Germinal center (tissue), 1 donor: Measurements from ENCODE around the gene RABL2A.
"Not testable (repeated sequence)": the region's sequence is repeated elsewhere in the genome, so short reads cannot be mapped to it uniquely, and the experiment has no call there.

Source experiments
- DNase-seq: peaks from one replicate; pipeline ENCODE4 v3.0.0; 2012; ENCODE audit warnings: mixed read lengths, low spot score

RABL2A gene

DNA sequence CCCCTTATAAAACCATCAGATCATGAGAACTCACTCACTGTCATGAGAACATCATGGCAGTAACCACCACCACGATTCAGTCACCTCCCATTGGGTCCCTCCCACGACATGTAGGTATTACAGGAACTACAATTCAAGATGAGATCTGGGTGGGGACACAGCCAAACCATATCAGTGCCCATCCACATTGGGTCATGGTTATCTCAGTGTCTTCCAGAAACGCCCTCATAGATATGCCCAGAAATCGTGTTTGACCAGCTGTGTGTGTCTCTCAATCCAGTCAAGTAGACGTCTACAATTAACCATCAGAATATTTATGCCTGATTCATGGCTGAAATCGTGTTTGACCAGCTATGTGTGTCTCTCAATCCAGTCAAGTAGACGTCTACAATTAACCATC lies 17.2 kb upstream of the RABL2A start:
- not testable (repeated sequence) for DNase-seq

DNA sequence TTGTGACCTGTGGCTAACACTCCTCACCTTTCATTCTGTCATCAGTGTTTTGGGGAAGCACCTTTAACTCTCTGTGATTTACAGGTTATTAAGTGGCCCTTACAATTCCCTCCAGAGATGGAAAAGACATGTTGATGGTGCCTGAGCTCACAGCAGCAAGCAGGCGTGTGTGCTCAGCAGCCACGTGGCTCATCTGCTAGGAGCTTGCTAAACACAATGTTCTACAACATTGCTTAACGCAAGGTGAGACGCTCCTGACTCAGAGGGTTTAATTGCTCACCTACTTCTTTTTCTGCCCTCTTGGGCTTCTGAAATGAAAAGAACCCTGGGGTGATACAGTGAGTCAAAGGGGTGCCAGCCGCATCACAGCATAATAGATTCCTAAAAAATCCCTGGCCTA lies 6.1 kb upstream of the RABL2A start:
- not testable (repeated sequence) for DNase-seq

DNA sequence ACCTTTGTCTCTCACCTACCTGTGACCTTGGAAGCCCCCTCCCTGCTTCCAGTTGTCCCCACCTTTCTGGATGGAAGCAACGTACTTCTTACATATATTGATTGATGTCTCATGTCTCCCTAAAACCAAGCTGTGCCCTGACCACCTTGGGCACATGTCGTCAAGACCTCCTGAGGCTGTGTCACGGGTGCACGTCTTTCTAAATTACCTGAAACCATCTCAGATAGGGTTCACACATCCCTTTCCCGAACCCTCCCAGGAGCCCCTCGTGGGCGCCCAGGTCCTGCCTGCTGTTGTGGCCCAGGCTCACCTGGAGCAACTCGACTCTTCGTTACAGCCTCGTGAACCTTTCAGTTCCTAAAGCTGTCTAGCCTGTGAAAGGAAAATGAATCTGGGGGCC lies 1.2 kb upstream of the RABL2A start:
- not testable (repeated sequence) for DNase-seq

GRCh38 chr2:113632849-113633345 lies 5.8 kb downstream of the RABL2A start:
- not testable (repeated sequence) for DNase-seq

DNA sequence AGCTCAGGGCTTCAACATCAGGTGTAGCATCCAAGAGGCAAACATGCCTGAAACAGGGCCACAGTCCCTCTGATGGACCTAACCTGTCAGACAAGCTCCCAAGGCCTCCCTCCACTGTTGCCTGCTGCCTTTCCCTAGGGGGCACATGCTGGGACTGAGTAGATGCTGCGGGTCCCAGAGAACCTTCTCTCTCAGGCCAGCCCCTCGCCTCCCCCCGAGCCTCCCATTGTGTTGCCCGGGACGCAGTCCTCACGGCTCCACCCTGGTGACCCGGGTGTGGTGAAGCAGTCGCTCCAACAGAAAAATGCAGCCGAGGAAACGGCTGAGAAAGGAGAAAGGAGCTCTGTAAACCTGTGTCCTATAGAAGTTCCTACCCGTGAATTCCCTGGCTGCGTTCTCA lies 8.3 kb downstream of the RABL2A start:
- DNase-seq: not testable (repeated sequence)

DNA sequence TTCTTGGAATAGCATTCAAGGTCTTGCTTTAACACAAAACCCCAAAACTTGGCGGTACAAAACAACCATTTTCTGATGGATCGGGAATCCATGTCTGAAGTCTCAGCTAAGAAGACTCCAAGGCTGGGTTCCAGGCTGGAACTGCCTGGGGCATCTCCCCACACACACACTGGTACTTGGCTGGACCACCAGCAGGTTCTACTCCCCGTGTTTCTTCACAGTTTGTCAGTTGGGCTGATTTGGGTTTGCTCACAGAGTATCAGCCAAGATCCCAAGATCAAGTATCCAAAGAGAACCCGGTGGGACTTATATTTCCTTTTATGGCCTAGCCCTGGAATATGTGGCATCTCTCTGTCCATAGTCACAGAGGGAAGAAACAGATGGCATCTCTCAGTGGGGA lies 9.2 kb downstream of the RABL2A start:
- DNase-seq: not testable (repeated sequence)

DNA sequence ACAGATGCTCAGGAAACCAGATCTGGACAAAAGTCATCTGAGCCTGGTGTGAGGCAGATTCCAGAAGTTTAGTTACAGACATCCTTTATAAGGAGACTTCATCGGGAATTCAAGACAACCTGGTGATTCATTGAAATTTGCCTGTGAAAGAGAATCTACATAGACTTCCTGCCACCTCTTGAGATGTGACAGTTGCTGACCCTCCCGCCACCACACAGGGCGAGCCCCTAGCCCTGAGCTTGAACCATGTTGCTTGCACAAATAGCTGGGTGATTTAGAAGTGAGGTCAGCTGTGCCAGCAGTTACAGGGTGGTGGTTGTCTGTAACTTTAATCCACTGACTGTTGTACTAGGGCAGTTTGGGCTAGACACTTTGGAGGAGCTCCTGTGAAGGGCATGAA lies 11.0 kb downstream of the RABL2A start:
- DNase-seq: not testable (repeated sequence)

DNA sequence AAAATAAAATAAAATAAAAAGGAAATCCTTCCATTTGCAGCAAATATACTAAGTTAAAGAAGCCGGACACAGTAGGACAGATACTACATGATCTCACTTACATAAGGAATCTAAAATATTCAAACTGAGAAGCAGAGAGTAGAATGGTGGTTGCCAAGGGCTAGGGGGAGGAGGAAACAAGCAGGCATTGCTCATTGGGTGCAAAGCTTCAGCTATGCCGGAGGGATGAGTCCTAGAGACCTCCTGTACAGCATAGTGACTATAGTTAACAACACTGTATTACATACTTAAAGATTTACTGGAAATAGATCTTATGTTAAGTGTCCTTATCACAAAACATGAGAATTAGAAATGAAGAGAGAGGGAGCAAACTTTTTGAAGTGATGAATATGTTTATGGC lies 19.2 kb downstream of the RABL2A start:
- DNase-seq: not testable (repeated sequence)

DNA sequence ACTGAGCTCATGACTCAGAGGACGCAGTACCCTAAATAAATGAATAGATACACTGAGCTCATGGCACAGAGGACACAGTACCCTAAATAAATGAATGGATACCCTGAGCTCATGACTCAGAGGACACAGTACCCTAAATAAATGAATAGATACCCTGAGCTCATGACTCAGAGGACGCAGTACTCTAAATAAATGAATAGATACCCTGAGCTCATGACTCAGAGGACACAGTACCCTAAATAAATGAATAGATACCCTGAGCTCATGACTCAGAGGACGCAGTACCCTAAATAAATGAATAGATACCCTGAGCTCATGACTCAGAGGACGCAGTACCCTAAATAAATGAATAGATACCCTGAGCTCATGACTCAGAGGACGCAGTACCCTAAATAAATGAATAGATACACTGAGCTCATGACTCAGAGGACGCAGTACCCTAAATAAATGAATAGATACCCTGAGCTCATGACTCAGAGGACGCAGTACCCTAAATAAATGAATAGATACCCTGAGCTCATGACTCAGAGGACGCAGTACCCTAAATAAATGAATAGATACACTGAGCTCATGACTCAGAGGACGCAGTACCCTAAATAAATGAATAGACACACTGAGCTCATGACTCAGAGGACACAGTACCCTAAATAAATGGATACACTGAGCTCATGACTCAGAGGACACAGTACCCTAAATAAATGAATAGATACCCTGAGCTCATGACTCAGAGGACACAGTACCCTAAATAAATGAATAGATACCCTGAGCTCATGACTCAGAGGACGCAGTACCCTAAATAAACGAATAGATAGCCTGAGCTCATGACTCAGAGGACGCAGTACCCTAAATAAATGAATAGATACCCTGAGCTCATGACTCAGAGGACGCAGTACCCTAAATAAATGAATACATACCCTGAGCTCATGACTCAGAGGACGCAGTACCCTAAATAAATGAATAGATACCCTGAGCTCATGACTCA lies 24.1 kb downstream of the RABL2A start:
- not testable (repeated sequence) for DNase-seq

DNA sequence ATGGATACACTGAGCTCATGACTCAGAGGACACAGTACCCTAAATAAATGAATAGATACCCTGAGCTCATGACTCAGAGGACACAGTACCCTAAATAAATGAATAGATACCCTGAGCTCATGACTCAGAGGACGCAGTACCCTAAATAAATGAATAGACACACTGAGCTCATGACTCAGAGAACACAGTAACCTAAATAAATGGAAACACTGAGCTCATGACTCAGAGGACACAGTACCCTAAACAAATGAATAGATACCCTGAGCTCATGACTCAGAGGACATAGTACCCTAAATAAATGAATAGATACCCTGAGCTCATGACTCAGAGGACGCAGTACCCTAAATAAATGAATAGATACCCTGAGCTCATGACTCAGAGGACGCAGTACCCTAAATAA lies 25.5 kb downstream of the RABL2A start:
- DNase-seq: not testable (repeated sequence)

DNA sequence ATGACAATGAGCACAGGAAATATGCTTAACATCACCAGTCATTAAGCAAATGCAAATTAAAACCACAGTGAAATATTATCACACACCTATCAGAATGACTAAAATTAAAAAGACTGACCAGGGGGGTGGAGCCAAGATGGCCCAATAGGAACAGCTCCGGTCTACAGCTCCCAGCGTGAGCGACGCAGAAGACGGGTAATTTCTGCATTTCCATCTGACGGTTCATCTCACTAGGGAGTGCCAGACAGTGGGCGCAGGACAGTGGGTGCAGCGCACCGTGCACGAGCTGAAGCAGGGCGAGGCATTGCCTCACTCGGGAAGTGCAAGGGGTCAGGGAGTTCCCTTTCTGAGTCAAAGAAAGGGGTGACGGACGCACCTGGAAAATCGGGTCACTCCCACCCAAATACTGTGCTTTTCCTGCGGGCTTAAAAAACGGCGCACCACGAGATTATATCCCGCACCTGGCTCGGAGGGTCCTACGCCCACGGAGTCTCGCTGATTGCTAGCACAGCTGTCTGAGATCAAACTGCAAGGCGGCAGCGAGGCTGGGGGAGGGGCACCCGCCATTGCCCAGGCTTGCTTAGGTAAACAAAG lies 29.1 kb downstream of the RABL2A start:
- peak; percentile 9 for DNase-seq

DNA sequence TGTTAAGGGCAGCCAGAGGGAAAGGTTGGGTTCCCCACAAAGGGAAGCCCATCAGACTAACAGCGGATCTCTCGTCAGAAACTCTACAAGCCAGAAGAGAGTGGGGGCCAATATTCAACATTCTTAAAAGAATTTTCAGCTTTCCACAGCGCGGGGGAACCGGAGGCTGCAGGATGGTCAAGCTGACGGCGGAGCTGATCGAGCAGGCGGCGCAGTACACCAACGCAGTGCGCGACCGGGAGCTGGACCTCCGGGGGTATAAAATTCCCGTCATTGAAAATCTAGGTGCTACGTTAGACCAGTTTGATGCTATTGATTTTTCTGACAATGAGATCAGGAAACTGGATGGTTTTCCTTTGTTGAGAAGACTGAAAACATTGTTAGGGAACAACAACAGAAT lies 30.7 kb downstream of the RABL2A start:
- DNase-seq: not testable (repeated sequence)

- not testable (repeated sequence) for DNase-seq
Measured at GRCh38 chr2:113663285-113664060, 36.4 kb downstream of the RABL2A start.

- not testable (repeated sequence) for DNase-seq
Measured at GRCh38 chr2:113664761-113665533, 37.9 kb downstream of the RABL2A start.

DNA sequence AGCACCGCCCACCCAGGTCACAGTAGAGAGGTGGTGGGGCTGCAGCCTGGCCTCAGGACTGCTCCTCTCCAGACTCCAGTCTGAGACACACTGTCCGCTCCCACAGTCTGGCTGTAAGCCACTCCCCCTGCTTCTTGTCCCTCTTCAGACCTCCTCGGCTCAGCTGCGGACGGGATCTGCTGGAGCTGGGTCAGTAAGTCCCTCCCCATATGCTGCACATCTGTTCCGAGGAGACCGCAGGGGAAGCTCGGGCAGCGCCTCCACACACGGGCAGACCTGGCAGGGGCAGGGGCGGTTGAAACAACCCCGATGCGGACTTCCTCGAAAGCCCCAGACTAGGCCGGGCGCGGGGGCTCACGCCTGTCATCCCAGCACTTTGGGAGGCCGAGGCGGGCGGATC lies 41.9 kb downstream of the RABL2A start:
- not testable (repeated sequence) for DNase-seq

DNA sequence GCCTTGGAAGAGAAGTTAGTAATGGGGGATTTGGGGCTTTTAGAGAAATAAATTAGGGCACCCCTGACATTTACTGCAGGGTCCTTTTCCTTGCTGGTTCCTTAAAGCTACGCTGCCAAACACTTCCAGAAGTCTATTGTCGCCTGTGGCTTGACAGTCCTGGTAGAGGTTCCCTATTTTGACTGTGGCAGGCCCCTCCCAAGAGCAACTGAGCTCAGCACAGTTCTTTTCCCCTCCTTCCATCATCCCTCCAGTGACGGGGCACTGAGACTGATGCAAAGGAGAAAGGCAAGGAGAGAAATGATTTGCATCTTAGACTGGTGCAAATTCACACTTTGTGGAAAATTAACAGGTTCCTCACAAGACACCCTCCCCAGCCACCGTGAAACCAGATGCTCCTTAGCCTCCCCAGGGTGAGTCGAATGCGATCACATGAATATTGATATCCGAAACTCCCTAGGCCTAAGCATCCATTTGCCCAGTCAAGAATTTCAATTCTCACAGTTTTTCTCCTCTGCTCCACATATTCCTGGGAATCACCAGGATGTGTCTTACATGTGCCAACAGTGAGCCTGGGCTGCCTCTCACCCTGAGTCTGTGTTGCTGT lies 45.4 kb downstream of the RABL2A start:
- DNase-seq: no peak

- DNase-seq: no peak
Measured at GRCh38 chr2:113675875-113676274, 48.8 kb downstream of the RABL2A start.

DNA sequence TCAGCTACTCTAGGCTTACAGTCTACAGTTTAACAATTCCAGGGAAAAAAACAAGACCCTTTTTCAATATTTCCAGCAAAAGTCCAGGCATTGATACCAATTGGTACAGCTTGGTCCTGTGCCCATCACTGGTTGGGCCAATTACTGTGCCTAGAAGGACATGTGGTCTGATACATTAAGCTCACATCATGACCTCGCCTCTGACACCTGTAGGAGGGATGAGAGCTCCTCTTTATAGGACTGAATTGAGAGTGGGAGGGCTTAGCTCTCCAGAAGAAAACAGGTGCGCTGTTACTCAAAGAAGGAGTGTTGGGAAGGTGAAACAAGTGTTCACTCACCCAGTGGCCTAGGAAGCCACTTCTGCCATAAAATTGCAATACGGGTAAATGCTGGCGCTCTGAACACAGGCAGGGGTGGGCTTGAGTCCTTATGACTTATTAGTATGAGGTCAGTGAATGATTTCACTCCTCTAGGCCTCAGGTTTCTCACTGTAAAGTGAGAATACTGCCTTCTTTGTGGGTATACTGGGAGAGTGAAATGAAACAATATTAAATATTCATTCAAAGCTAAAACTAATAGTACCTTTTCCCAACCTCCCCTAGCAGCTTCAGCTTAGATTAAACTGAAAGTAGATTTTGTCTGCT lies 49.7 kb downstream of the RABL2A start:
- no peak for DNase-seq

- DNase-seq: no peak
Measured at GRCh38 chr2:113677330-113677729, 50.3 kb downstream of the RABL2A start.

GRCh38 chr2:113679457-113679856 lies 52.4 kb downstream of the RABL2A start:
- DNase-seq: no peak

GRCh38 chr2:113685471-113685870 lies 58.4 kb downstream of the RABL2A start:
- DNase-seq: no peak
